HG03457 (cell line): Measurements from ENCODE around the gene AP2B1.
A peak's percentile ranks its signal among the peaks of the same experiment; 100 is the strongest.
"Not testable (repeated sequence)": the region's sequence is repeated elsewhere in the genome, so short reads cannot be mapped to it uniquely, and the experiment has no call there.

Experiments used
- ATAC-seq: cut with Tn5 transposase; IDR thresholded peaks from one replicate; pipeline ENCODE4 v1.9.1; 2021; ENCODE audit warnings: moderate number of reproducible peaks; ENCODE audit not compliant: unreplicated experiment

Gene AP2B1

GRCh38 chr17:35587074-35587961 lies at the start of gene AP2B1:
Gene AP2B1 (plus strand): TSS chr17:35587322. CDS start chr17:35594031, 6,709 bp downstream.
- peak; percentile 68 for ATAC-seq

DNA sequence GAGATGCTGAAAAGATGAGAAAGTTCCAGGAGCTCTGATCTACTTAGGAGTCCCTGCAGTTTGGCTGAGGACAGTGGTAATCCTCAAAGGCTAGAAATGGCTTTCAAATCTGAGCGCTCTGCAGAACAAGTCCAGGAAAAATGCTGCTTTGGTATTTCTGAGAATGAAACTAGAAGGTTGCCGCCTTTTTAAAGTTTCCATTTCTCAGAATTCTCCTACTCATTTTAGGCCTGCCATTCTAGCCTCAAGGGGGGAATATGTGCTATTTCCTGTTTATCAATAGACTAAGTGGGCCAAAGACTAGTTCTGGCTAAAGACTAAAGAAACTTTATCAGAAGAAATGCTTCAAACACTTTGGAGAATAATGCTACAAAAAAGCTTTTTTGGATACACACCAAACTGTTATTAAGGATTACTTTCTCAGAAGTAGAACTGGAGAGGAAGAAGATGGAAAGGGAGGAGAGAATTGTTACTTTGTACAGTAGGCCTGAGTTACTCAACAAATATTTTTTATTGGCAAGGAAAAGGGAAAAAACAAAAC lies 49.5 kb upstream of the AP2B1 start, which contains the start of gene SLFN12L:
Gene SLFN12L, minus strand, starts transcription at position 78 of the 541 bp plus-strand sequence. CDS start 15,314 bp downstream, outside the sequence.
- ATAC-seq: no peak

DNA sequence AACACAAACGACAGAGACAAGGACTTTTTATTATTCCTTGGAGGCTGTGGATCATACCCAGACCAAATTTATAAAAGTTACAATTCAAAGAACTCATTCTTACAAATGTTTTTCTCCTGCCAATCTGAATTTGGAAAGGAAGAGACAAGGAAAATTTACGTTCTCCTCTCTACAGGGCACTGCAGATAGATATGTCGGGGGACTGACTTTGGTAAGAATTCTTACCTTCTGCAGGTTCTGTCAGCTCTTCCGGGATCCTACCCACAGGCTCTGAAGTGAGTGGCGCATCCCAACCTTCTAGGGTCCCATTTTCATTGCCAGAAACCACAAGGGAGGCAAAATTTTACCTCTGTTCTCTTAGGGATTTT lies 47.5 kb upstream of the AP2B1 start:
- no peak for ATAC-seq

- no peak for ATAC-seq
Observed at GRCh38 chr17:35540589-35541404, 46.3 kb upstream of the AP2B1 start.

GRCh38 chr17:35541434-35541833 lies 45.7 kb upstream of the AP2B1 start:
- ATAC-seq: no peak

GRCh38 chr17:35542990-35543389 lies 44.1 kb upstream of the AP2B1 start:
- ATAC-seq: no peak

DNA sequence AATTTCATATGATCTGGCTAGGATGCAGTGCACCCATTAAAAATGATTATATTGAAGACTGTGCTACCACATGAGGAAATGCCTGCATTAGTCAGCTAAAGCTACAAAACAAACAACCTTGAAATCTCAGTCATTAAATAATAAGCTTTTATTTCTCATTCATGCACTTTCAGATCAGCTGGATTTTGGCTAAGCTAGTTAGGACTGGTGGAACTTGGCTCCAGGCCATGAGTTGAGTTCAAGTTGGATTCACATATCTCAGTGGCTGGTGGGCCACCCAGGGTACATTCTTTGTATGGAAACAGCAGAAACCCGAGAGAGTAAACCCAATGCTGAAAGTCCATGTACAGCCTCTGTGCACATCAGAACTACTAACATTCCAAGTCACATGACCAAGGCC lies 43.3 kb upstream of the AP2B1 start:
- no peak for ATAC-seq

- no peak for ATAC-seq
Observed at GRCh38 chr17:35545150-35545549, 42.0 kb upstream of the AP2B1 start.

- no peak for ATAC-seq
Observed at GRCh38 chr17:35546487-35546886, 40.6 kb upstream of the AP2B1 start.

- no peak for ATAC-seq
Observed at GRCh38 chr17:35548208-35548810, 38.8 kb upstream of the AP2B1 start.

- no peak for ATAC-seq
Observed at GRCh38 chr17:35548978-35549377, 38.1 kb upstream of the AP2B1 start.

- no peak for ATAC-seq
Observed at GRCh38 chr17:35553310-35553709, 33.8 kb upstream of the AP2B1 start.

DNA sequence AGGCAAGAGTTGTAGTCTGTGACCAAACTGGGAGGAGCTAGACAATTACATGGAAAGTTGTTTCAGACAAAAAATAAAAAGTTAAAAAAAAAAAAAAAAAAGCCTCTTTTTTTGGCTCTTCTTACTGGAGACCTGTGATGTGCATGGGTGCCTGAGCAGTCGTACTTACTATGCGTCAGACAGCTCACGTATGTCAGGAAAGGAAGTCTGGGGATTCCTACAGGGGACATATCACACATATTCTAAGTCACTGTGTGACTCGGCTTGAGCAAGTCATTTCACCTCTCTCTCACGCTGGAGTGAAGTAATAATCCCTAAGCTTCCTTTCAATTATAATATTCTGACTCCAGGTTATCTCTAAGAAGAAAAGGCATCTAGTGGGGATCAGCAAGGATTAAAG lies 32.5 kb upstream of the AP2B1 start:
- no peak for ATAC-seq

- ATAC-seq: no peak
Observed at GRCh38 chr17:35555691-35556090, 31.4 kb upstream of the AP2B1 start.

- ATAC-seq: no peak
Observed at GRCh38 chr17:35557353-35557752, 29.8 kb upstream of the AP2B1 start.

GRCh38 chr17:35559495-35560210 lies 27.5 kb upstream of the AP2B1 start:
- ATAC-seq: no peak

GRCh38 chr17:35560703-35561102 lies 26.4 kb upstream of the AP2B1 start, which contains the start of gene SLFN14:
Gene SLFN14 (minus strand): TSS chr17:35560819. CDS start chr17:35558062, 2,757 bp downstream.
- ATAC-seq: no peak

- not testable (repeated sequence) for ATAC-seq
Observed at GRCh38 chr17:35563181-35563580, 23.9 kb upstream of the AP2B1 start.

DNA sequence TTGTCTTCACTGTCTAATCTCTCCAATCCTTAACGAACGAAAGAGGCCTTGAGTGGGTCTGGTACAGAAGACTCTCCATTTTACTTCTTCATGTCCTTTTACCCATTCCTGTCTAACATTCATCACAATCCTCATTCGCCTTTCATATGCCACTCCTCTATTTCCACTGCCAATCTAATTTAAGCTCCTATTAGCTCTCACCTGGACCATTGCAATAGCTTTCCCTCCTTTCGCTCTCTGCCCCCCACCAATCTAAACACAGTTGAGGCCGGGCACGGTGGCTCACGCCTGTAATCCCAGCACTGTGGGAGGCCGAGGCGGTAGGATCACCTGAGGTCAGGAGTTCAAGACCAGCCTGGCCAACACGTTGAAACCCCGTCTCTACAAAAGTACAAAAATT lies 20.2 kb upstream of the AP2B1 start:
- no peak for ATAC-seq

- no peak for ATAC-seq
Observed at GRCh38 chr17:35568561-35568960, 18.6 kb upstream of the AP2B1 start.
